Hepatocyte (in vitro differentiated cells): ENCODE data around the gene CHST13. TPM values are rescaled to one million over a fixed set of nuclear protein-coding genes. Genes with fewer than 3 reads are reported as not detected.

Source experiments
- DNase-seq: peaks from one replicate; pipeline ENCODE4 v3.0.0-alpha.2; 2016; ENCODE audit warnings: low spot score
- H2AFZ ChIP-seq: fragments of 200-600 bp; sonication (generic); 2 replicates; pipeline ENCODE4 v1.6.0; 2016; ENCODE audit warnings: antibody characterized with exemption, mild to moderate bottlenecking
- H3K27ac ChIP-seq: fragments of 200-600 bp; sonication (generic); 2 replicates; pipeline ENCODE4 v1.5.1; 2016; ENCODE audit warnings: mild to moderate bottlenecking
- H3K27me3 ChIP-seq: fragments of 200-600 bp; sonication (generic); 2 replicates; pipeline ENCODE4 v1.6.1; 2016
- H3K36me3 ChIP-seq: fragments of 200-600 bp; sonication (generic); replicated peaks from 2 replicates; pipeline ENCODE4 v1.5.1; 2016; ENCODE audit warnings: low read depth; ENCODE audit not compliant: insufficient read depth
- H3K4me1 ChIP-seq: fragments of 200-600 bp; sonication (generic); 2 replicates; pipeline ENCODE4 v1.5.1; 2016; ENCODE audit warnings: mild to moderate bottlenecking, moderate library complexity; ENCODE audit not compliant: insufficient read depth
- H3K4me2 ChIP-seq: fragments of 200-600 bp; sonication (generic); 2 replicates; pipeline ENCODE4 v1.6.0; 2016
- H3K4me3 ChIP-seq: fragments of 200-600 bp; sonication (generic); 2 replicates; pipeline ENCODE4 v1.5.1; 2016; ENCODE audit warnings: mild to moderate bottlenecking
- H3K79me2 ChIP-seq: fragments of 200-600 bp; sonication (generic); 2 replicates; pipeline ENCODE4 v1.6.0; 2017; ENCODE audit warnings: mild to moderate bottlenecking
- H3K9me2 ChIP-seq: fragments of 200-600 bp; sonication (generic); replicated peaks from 2 replicates; pipeline ENCODE4 v1.6.0; 2017; ENCODE audit warnings: mild to moderate bottlenecking; ENCODE audit not compliant: insufficient read depth
- H3K9me3 ChIP-seq: fragments of 200-600 bp; sonication (generic); 2 replicates; pipeline ENCODE4 v1.5.1; 2016; ENCODE audit warnings: low read depth, mild to moderate bottlenecking
- H4K20me1 ChIP-seq: fragments of 200-600 bp; sonication (generic); 2 replicates; pipeline ENCODE4 v1.6.0; 2016; ENCODE audit warnings: mild to moderate bottlenecking; ENCODE audit not compliant: insufficient read depth, poor library complexity, severe bottlenecking
- CTCF ChIP-seq: fragments of 200-600 bp; sonication (generic); IDR thresholded peaks from 2 replicates; pipeline ENCODE4 v1.5.1; 2016; ENCODE audit warnings: antibody characterized with exemption, mild to moderate bottlenecking; ENCODE audit not compliant: poor library complexity
- EZH2 ChIP-seq: fragments of 200-600 bp; sonication (generic); IDR thresholded peaks from 2 replicates; pipeline ENCODE4 v1.6.1; 2016; ENCODE audit warnings: antibody characterized with exemption, mild to moderate bottlenecking, borderline replicate concordance
- EZH2phosphoT487 ChIP-seq: fragments of 200-600 bp; sonication (generic); IDR thresholded peaks from one replicate; pipeline ENCODE4 v1.6.1; 2018; ENCODE audit warnings: antibody characterized with exemption, mild to moderate bottlenecking, low read depth, moderate library complexity; ENCODE audit not compliant: unreplicated experiment, severe bottlenecking
- WGBS: methylation state at CpG from one replicate; pipeline ENCODE4 v1.1.6; 2016; ENCODE audit warnings: low lambda C conversion rate; ENCODE audit errors: missing lambda C conversion rate; 5-methylcytosine and 5-hydroxymethylcytosine counted together
- polyA plus RNA-seq: library from polyadenylated mRNA; unstranded; fragments of >200 nt; fragmentation: Nextera tagmentation; extraction: Ambion mirVana; gene quantifications from 2 replicates; pipeline ENCODE4 v1.2.1, GENCODE V29; 2016
- total RNA-seq: library from RNA; depleted of rRNA; stranded (reverse); fragments of >200 nt; gene quantifications from 2 replicates; pipeline ENCODE4 v1.2.3, GENCODE V29; 2014

Gene CHST13
- total and polyA plus RNA-seq, 2 experiments from 2014 or later, result 31.5 to 54.6 TPM

- Histone ChIP-seq H3K4me2 (no peak overlapping the region), H4K20me1 (no peaks in the 10 kb centered on the region), H3K9me2 (no peaks in the 10 kb centered on the region), H2AFZ (no peak overlapping the region), H3K36me3 (no peaks in the 10 kb centered on the region), H3K4me3 (no peak overlapping the region), H3K27me3 (peaks cover 4% of the 10 kb centered on the region), H3K4me1 (no peaks in the 10 kb centered on the region), H3K9me3 (no peaks in the 10 kb centered on the region), H3K79me2 (peaks cover 4% of the 10 kb centered on the region), H3K27ac (no peak overlapping the region)
- WGBS, result 87% methylated on average over 9 of the region's 9 CpGs
- no peak for DNase-seq
- no peak for TF ChIP-seq CTCF
Observed at GRCh38 chr3:126538316-126538715, 14.4 kb downstream of the CHST13 start.

- Histone ChIP-seq H3K36me3 (no peaks in the 10 kb centered on the region), H3K4me1 (no peaks in the 10 kb centered on the region), H3K27me3 (no peaks in the 10 kb centered on the region), H3K9me3 (no peaks in the 10 kb centered on the region), H4K20me1 (no peaks in the 10 kb centered on the region), H3K79me2 (no peaks in the 10 kb centered on the region), H3K27ac (no peak overlapping the region), H2AFZ (no peak overlapping the region), H3K4me3 (no peak overlapping the region), H3K4me2 (no peak overlapping the region), H3K9me2 (no peaks in the 10 kb centered on the region)
- TF ChIP-seq EZH2phosphoT487, result no peak
- TF ChIP-seq EZH2, result no peak
- TF ChIP-seq CTCF, result no peak
- 77% methylated on average over 5 of the region's 5 CpGs for WGBS
- no peak for DNase-seq
Observed at GRCh38 chr3:126538966-126539365, 15.0 kb downstream of the CHST13 start.

GRCh38 chr3:126539558-126540250, 15.7 kb downstream of the CHST13 start:
- Histone ChIP-seq H2AFZ (no peak overlapping the region), H3K4me3 (no peak overlapping the region), H3K36me3 (no peaks in the 10 kb centered on the region), H3K4me2 (no peak overlapping the region), H3K9me3 (no peaks in the 10 kb centered on the region), H3K79me2 (no peaks in the 10 kb centered on the region), H4K20me1 (no peaks in the 10 kb centered on the region), H3K4me1 (no peaks in the 10 kb centered on the region), H3K27ac (no peak overlapping the region), H3K9me2 (no peaks in the 10 kb centered on the region), H3K27me3 (no peaks in the 10 kb centered on the region)
- 95% methylated on average over 9 of the region's 10 CpGs for WGBS
- TF ChIP-seq EZH2phosphoT487, result no peak
- no peak for TF ChIP-seq EZH2
- no peak for TF ChIP-seq CTCF
- DNase-seq, result no peak
